NT2/D1 (cell line): ENCODE measurements around the gene CDYL.

Experiments used
- SUZ12 ChIP-seq: IDR thresholded peaks from 2 replicates; pipeline ENCODE4 v1.6.1; 2011; ENCODE audit not compliant: insufficient read length, insufficient read depth; ENCODE audit errors: extremely low read depth
- YY1 ChIP-seq: IDR thresholded peaks from 2 replicates; pipeline ENCODE4 v1.6.1; 2011; ENCODE audit not compliant: insufficient read length, insufficient read depth
- ZNF274 ChIP-seq: IDR thresholded peaks from 2 replicates; pipeline ENCODE4 v1.6.1; 2011; ENCODE audit warnings: mild to moderate bottlenecking, low read depth, low read length

DNA sequence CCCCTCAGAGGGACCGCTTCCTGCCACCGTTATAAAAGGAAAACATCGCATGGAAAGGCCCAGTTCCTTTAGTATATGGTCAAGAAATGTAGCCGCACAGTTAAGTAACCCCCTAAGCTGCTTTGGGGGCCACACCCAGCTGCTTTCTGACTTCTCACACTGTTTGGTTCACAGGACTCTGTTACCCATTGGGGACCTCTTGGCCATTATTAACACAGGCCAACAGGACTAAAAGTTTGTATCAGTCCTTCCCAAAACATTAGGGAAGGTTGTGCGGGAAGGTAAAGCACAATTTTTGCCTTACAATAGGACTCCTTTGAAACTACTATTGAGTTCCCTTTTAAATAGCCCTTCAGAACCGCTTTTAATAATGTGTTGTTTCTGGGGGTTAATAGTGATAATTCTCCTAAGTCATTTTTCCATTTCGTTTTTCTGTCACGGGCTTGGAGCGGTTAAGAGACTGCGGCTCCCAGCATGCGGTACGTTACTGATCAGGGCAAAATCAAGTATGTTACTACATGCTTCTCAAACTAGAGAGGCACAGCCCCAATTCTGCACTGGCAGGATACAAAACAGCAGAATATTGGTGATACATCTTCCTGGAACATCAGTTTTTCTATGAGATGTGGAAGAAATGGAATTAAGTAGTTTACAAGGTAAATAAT lies 228.3 kb downstream of the CDYL start:
- TF ChIP-seq SUZ12 (no peak), ZNF274 (no peak), YY1 (no peak)
